GM19043 (cell line): Measurements from ENCODE around the gene RGS7BP.
"Not testable (repeated sequence)": the region's sequence is repeated elsewhere in the genome, so short reads cannot be mapped to it uniquely, and the experiment has no call there.

Experiments
- ATAC-seq: cut with Tn5 transposase; IDR thresholded peaks from one replicate; pipeline ENCODE4 v1.9.1; 2021; ENCODE audit warnings: low read depth; ENCODE audit not compliant: unreplicated experiment

RGS7BP gene

GRCh38 chr5:64557911-64558310 lies 52.1 kb downstream of the RGS7BP start:
- no peak for ATAC-seq

GRCh38 chr5:64558641-64559040 lies 52.8 kb downstream of the RGS7BP start:
- not testable (repeated sequence) for ATAC-seq

GRCh38 chr5:64566310-64566916 lies 60.6 kb downstream of the RGS7BP start:
- no peak for ATAC-seq

GRCh38 chr5:64569858-64570257 lies 64.0 kb downstream of the RGS7BP start:
- ATAC-seq, result no peak

GRCh38 chr5:64570395-64570996 lies 64.7 kb downstream of the RGS7BP start:
- no peak for ATAC-seq

GRCh38 chr5:64575561-64575960 lies 69.7 kb downstream of the RGS7BP start:
- ATAC-seq, result no peak

GRCh38 chr5:64576250-64576649 lies 70.4 kb downstream of the RGS7BP start:
- ATAC-seq, result no peak

- ATAC-seq, result no peak
Observed at GRCh38 chr5:64585646-64586045, 79.8 kb downstream of the RGS7BP start.

- no peak for ATAC-seq
Observed at GRCh38 chr5:64587370-64587769, 81.6 kb downstream of the RGS7BP start.

GRCh38 chr5:64592730-64593341 lies 87.0 kb downstream of the RGS7BP start:
- no peak for ATAC-seq

GRCh38 chr5:64594025-64594424 lies 88.2 kb downstream of the RGS7BP start:
- ATAC-seq, result no peak

GRCh38 chr5:64594601-64595000 lies 88.8 kb downstream of the RGS7BP start:
- ATAC-seq, result no peak

GRCh38 chr5:64595031-64595855 lies 89.4 kb downstream of the RGS7BP start:
- ATAC-seq, result no peak

GRCh38 chr5:64599226-64599625 lies 93.4 kb downstream of the RGS7BP start:
- ATAC-seq, result no peak

- no peak for ATAC-seq
Observed at GRCh38 chr5:64603676-64604075, 97.9 kb downstream of the RGS7BP start.

- no peak for ATAC-seq
Observed at GRCh38 chr5:64606926-64607325, 101.1 kb downstream of the RGS7BP start.

- ATAC-seq, result no peak
Observed at GRCh38 chr5:64612344-64612961, 106.6 kb downstream of the RGS7BP start.

GRCh38 chr5:64615895-64616294 lies 110.1 kb downstream of the RGS7BP start:
- peak; percentile 52 for ATAC-seq

GRCh38 chr5:64619609-64620008 lies 113.8 kb downstream of the RGS7BP start:
- no peak for ATAC-seq

GRCh38 chr5:64622991-64623390 lies 117.2 kb downstream of the RGS7BP start:
- no peak for ATAC-seq

- ATAC-seq, result no peak
Observed at GRCh38 chr5:64625678-64626077, 119.9 kb downstream of the RGS7BP start.
